ENCODE measurements around the gene ORC2. TPM values are rescaled to one million over a fixed set of nuclear protein-coding genes. Genes with fewer than 3 reads are reported as not detected.

ORC2 gene
- total RNA-seq (ENCODE audit: low replicate concordance) = 8.9 and 9.8 TPM in 2 replicates

GRCh38 chr2:200963124-200963917 lies at the start of gene ORC2:
TSS of gene ORC2 (minus strand) at chr2:200963660. CDS start at chr2:200958123, 5,537 bp downstream.

GRCh38 chr2:200888704-200889625 lies 74.5 kb downstream of the ORC2 start, which contains the start of the genes NIF3L1 and PPIL3:
TSS of gene NIF3L1 (plus strand) at chr2:200889371. CDS start at chr2:200891944, 2,573 bp downstream.
TSS of gene PPIL3 (minus strand) at chr2:200889077. CDS start at chr2:200887615, 1,462 bp downstream.

GRCh38 chr2:200864176-200865034 lies 99.1 kb downstream of the ORC2 start, which contains the start of gene CLK1:
TSS of gene CLK1 (minus strand) at chr2:200864658. CDS start at chr2:200861862, 2,796 bp downstream.

Other genes starting within 250 kb of the ORC2 start
- gene BZW1, start 151.8 kb downstream of the ORC2 start, total RNA-seq (ENCODE audit: low replicate concordance) = 373 and 475 TPM in 2 replicates
- gene CLK1, start 99.0 kb downstream of the ORC2 start, total RNA-seq (ENCODE audit: low replicate concordance) = 40.3 and 161 TPM in 2 replicates
- 52.4 and 54.5 TPM in 2 replicates for gene PPIL3, start 74.6 kb downstream of the ORC2 start, total RNA-seq (ENCODE audit: low replicate concordance)
- 18.5 and 20.7 TPM in 2 replicates for gene NIF3L1, start 74.3 kb downstream of the ORC2 start, total RNA-seq (ENCODE audit: low replicate concordance)
- gene HYCC2, start 108.0 kb upstream of the ORC2 start, total RNA-seq (ENCODE audit: low replicate concordance) = 7.4 and 8.6 TPM in 2 replicates
- gene NDUFB3, start 108.3 kb upstream of the ORC2 start, total RNA-seq (ENCODE audit: low replicate concordance) = 80.0 and 129 TPM in 2 replicates
- 56.9 and 112 TPM in 2 replicates for gene CFLAR, start 152.5 kb upstream of the ORC2 start, total RNA-seq (ENCODE audit: low replicate concordance)
- gene CASP10, start 219.5 kb upstream of the ORC2 start, total RNA-seq (ENCODE audit: low replicate concordance) = 4.8 and 6.2 TPM in 2 replicates

All from smooth muscle cell of the coronary artery (primary cell).